HG03460 (cell line): Measurements from ENCODE around the gene LSS.
"Not testable (repeated sequence)": the region's sequence is repeated elsewhere in the genome, so short reads cannot be mapped to it uniquely, and the experiment has no call there.

Experiments
- ATAC-seq: cut with Tn5 transposase; IDR thresholded peaks from one replicate; pipeline ENCODE4 v1.9.1; 2021; ENCODE audit not compliant: unreplicated experiment

LSS gene

DNA sequence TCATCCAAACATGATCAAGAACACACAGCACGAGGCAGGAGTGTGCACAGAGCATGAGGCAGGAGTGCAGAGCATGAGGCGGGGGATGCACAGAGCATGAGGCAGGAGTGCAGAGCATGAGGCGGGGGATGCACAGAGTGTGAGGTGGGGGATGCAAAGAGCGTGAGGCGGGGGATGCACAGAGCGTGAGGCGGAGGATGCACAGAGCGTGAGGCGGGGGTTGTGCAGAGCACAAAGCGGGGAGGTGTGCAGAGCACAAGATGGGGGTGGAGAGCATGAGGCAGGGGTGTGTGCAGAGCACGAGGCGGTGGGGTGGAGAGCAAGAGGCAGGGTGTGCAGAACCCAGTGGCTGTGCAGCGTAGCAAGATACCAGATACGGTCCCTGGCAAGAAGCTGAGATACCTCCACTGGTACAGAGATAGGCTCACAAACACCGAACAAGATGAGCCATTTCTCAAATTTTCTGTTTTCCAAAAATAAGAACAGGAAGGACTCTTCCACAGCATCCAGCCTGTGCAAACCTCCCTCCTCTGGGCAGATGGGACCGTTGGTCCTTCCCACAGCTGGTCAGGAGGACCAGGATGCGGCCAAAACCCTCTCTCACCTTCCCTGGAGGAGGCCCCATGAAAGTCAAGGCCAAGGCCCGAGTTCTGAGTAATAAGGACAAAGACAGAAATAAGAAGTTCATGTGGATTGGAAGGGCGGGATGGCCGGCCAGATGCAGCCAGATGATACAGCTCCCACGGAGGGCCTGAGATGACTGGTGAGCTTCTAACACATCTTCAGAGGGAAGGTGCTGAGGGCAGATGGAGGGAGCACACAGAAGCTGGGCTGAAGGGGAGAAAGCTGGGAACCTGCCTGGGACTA lies 56.3 kb downstream of the LSS start:
- no peak for ATAC-seq

DNA sequence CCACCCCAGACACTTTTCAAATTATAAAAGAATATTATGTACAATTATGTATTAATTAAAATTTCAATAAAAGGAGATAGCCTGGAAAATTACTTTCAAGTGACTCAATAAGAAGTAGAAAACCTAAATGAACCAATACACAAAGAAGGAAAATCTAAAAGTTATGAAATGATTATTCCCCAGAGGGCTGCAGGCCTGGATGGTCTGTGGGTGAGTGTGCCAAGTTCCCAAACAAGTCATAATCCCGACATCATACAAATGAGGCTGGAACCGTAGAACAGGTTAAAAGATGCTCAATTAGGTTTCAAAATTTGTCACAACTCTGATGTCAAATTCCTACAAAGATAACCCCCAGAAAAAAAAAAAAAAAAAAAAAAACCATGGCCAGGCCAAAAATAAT lies 57.0 kb downstream of the LSS start:
- no peak for ATAC-seq

DNA sequence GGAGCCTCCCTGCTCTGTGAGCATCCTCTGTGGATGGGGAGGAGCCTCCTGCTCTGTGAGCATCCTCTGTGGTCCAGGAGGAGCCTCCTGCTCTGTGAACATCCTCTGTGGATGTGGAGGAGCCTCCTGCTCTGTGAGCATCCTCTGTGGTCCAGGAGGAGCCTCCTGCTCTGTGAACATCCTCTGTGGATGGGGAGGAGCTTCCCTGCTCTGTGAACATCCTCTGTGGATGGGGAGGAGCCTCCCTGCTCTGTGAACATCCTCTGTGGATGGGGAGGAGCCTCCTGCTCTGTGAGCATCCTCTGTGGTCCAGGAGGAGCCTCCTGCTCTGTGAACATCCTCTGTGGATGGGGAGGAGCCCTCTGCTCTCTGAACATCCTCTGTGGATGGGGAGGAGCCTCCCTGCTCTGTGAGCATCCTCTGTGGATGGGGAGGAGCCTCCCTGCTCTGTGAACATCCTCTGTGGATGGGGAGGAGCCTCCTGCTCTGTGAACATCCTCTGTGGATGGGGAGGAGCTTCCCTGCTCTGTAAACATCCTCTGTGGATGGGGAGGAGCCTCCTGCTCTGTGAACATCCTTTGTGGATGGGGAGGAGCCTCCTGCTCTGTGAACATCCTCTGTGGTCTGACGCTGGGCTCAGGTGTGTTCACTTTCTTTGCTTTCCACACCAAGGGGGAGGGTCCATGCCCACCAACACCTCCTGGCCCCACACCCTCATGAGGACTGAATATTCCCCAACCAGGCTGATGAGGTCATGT lies 58.0 kb downstream of the LSS start:
- ATAC-seq: not testable (repeated sequence)

DNA sequence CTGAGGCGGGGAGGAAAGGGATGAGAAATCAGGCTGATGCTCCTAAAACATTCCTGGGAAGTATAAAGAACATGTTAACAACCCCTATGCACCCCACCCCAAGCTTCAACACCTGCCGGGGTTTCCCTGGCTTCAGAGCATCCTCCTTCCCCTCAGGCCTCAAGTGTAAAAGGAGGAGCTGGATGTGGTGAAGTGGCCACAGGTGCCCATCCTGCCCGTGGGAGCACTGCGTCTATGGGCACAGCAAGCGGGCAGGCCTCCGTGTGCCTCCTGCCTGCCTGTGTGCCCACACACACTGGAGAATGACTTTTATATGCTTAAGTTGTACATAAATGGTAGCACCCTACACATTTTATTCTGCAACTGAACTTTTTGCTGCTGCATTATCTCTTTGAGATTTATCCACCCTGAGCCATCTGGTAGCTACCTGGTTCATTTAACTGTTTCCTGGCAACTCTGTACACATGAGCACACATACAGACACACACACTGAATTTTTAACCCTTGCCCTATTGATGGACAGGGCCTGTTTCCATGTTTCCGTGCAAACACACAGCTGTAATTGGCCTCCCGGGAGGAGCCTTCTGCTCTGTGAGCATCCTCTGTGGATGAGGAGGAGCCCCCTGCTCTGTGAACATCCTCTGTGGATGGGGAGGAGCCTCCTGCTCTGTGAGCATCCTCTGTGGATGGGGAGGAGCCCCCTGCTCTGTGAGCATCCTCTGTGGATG lies 59.8 kb downstream of the LSS start:
- no peak for ATAC-seq

DNA sequence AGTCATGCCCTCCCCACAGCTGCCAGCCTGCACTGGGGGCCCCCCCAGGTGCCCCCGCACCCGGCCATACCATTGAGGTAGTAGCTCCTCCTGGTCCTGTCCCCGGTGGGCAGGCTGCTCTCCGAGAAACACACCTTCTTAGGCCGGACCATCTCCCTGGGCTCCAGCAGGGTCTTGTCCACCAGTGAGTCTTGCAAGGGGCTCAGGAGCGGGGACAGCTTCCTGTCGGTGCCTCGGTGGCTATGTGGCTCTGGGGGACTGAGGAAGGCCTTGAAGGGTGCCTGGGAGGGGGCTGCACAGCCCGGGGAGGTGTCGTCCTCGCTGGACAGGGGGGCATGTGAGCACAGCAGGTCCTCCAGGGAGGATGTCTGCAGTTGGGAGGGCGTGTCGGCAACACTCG lies 60.3 kb downstream of the LSS start:
- ATAC-seq: no peak

DNA sequence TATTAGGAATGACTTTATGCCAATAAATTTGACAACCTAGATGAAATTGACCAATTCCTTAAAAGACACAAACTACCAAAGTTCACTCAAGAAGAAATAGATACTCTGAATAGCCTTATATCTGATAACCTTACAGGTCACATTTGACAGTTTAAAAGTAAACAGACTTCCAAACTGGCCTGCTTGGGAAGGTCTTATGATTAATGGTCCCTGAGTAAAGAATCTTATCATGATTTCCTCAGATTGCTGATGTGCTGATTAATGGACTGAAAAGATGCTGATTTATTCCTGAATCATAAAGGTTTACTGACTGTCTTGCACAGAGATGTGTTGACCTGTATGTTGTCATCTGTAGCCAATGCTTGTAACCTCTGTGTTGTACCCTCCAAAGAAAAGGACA lies 63.5 kb downstream of the LSS start:
- no peak for ATAC-seq

DNA sequence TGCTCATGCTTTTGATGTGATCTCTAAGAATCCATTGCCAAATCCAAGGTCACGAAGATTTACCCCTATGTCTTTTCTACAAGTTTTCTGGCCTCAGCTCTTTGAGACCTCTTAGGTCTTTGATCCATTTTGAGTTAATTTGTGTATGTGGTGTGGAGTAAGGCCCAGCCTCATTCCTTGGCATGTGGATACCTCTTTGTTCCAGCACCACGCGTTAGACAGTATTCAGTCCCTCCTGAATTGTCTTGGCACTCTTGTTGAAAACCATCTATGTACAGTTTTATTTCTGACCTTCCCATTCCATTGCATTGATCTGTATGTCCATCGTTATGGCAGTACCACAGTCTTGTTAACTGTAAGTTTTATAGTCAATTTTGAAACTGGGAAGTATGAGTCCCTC lies 65.2 kb downstream of the LSS start:
- no peak for ATAC-seq

DNA sequence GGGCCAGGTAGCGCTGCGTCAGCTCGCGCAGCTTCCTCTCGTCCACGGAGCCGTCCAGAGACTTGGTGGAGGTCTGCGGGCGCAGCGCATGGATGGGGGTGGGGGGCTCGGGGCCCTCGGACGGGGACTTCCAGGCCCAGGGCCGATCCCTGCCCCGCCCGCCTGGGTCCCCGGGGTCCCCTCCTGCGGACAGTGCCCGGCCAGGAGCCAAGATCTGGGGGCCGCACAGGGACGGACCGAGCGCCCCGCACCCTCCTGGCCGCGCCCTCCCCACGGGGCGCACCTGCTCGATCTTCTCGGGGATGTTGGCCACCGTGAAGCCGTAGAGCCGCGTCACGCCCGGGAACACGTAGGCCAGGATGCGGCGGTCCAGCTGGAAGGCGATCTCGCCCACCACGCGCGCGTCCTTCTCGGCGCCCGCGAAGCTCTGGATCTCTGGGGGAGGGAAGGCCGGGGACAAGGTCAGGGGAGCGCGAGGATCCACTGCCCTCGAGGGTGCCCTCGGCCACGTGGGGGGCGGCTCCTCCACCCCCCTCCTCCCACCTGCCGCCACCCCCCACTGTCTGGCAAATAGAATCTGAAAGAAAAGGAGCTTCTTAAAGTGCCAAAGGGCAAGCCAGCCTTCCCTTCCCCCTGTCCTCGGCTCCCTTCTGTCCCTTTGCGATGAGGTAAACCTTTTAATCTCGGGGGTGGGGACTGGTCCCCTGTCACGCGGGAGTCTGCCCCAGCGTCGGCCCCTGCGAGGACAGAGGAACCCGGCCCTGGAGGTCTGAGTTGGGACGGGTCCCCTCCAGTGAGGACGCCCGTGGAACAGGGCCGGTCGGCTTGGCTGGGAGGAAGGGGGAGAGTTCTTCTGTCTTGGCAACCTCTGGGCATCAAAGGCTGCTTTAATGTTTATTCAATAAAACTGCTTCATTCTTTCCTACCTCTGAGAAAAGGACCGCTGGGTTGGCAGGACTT lies 66.7 kb downstream of the LSS start:
- no peak for ATAC-seq

DNA sequence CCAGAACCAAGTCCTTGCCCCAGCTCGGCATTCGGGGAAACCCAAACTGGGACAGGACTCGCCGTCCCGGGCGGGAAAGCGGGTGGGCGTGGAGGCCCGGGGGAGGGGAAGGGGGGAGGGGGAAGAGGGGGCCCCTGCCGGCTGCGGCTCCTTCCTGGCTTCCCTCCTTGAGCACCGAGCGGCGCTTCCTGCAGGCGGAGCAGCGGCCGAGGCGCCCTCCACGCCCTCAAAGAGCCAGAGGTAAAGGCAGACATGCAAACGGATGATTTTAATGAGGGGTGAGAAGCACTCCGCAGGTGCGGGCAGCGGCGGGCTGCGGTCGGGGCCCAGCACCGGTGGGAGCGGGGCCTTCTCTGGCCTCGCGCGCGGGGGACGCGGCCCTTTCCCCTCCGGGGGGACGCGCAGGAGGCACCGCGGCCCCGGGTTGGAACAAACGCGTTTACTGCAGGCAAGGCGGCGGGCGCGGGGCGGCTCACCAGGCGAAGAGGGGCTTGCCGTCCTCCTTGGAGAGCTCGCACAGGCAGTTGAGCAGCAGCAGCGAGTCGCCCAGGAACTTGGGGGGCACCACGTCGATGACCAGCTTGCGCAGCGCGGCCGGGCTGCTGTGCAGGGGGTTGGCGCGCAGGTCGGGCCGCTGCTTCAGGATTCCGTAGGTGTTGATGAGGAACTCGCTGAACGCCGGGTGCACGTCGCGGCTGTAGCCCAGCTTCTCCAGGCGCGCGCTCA lies 67.5 kb downstream of the LSS start:
- ATAC-seq: no peak

DNA sequence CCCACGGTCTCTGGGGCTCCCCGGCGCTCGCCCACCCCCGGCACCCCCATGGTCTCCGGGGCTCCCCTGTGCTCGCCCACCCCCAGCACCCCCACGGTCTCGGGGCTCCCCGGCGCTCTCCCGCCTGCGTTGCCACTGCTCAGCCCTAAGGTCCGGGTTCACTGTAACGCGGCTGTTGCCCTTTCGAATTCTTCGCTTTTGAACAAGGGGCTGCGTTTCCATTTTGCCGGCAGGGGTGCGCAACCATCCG lies 68.0 kb downstream of the LSS start:
- no peak for ATAC-seq

DNA sequence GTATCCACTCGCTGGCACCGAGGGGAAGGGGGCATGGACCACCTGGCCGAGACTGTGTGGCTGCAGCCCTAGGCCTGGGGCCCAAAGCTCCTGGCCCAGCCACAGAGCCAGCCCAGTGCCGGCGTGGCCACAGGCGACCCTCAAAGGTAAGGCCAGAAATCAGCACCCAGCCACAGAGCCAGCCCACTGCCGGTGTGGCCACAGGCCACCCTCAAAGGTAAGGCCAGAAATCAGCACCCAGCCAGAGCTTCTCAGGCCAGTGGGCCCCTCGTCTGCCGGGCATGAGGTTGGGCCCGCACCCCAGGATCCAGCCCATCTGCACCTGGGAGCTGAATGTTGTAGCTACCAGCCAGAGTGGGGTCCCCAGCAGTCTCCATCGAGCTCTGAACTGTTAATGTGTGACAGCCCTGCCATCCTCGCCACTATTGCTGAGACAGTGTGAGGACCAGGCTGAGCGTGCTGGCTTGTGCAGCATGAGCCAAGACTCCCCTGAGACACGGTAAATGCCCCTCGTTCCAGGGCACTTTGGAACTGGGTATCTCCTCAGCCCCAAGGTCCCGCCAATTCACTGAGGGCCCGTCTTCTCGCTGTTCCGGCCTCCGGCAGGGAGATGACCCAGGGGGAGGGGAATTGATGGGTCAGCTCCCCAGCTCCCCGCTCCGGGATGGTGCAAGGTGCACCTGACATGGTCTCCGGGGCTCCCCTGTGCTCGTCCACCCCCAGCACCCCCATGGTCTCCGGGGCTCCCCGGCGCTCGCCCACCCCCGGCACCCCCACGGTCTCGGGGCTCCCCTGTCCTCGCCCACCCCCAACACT lies 68.5 kb downstream of the LSS start:
- no peak for ATAC-seq

DNA sequence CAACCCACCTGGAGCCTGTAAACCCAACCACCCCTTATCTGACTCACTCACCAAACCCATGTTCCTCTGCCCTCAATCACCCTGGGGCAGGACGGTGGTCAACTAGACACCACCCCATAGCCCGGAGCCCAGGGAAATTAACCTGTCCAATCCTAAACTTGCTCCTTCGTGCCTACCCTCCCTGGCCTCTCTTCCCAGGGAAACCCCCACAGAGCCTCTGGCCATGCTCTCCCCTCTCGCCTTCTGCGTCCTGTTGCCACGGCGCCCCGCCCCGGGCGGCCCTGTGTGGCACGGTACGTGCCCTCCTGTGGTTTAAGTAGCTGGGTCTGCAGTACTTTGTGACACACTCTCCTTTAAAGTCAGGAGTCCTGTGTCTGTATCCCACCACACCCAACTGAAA lies 69.2 kb downstream of the LSS start:
- ATAC-seq: no peak

DNA sequence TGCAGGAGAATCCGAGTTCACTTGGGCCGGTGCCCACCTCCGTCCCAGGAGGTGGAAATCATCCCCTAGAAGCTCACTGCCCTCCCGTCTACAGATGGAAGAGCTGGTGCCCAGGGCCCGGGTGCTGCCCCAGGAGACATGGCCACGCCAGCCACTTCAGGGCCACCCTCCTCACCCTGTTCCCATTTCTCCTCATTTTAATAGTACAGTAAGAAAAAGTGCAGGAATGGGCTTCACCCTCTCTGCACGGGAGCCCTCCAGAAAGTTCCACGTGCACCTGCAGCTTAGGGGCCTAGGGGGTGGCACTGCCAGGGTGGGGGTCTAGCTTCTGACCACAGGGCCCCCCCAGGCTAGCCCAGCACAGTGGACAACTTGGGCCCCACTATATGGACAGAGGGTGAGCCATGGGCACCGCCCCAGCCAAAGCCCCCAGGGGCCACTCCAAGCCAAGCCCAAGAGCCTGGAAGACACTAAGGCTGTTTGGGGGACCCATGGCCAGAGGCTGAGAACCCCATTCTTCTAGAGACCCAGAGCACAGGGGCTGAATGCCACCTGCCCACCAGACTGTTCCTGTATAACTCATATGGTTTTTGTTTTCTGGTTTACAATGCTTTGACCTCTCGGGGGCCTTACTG lies 69.8 kb downstream of the LSS start:
- ATAC-seq: no peak

DNA sequence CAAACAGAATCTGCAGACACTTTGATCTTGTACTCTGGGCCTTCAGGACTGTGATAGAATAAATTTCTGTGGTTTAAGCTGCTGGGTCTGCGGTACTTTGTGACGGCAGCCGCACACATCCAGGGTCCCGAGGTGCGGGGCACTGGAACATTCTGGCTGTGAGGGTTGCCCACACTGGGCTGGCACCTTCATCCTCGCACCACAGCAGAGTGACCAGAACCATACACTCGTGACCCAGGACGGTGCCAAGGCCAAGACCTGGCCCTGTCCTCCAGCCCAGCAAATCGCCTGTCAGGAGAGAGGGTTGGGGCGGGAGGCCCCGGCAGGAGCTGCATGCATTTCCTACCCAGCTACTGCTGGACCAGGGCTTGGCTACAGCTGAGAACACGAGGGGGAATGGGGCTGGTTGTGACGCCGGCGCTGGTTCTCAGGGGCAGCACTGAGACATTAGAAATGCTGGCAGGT lies 70.6 kb downstream of the LSS start:
- no peak for ATAC-seq

DNA sequence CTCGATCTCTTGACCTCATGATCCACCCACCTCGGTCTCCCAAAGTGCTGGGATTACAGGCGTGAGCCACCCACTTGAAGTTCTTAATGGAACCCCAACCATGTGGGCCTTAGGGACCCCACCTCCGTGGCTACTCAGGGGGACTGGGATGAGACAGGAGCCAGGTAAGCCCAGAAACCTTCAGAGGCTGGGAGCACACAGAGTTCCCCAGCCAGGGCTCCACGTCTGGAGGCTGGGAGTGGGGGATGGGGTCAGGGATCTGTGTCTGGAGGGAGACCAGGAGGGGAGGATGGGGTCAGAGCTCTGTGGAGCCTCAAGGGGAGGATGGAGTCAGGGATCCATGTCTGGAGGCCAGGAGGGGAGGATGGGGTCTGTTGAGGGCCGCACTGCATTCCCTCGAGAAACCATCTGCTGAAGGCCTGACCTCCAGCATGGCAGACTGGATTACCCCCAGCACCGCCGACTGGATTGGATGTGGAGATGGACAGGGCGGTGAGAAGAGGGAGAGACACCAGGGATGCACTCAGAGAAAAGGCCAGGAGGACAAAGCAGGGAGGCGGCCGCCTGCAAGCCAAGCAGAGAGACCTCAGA lies 71.1 kb downstream of the LSS start:
- ATAC-seq: no peak

DNA sequence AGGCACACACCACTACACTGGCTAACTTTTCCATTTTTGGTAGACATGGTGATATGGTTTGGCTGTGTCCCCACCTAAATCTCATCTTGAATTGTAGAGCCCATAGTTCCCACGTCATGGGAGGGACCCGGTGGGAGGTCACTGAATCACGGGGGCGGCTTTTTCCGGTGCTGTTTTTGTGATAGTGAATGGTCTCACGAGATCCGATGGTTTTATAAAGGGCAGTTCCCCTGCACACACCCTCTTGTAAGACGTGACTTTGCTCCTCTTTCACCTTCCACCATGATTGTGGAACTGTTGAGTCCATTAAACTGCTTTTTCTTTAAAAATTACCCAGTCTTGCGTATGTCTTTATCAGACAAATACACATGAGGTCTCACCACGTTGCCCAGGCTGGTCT lies 71.9 kb downstream of the LSS start:
- ATAC-seq: no peak

DNA sequence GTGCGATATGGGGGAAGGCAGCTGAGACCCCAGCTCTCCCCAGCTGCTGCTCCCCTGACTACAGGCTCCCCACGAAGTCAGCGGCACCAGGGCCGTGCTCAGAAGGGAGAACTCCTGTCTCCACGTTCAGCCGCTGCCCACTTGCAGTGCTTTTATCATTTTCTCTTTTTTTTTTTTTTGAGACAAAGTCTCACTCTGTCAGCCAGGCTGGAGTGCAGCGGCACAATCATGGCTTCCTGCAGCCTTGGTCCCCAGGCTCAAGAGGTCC lies 72.3 kb downstream of the LSS start:
- ATAC-seq: no peak

DNA sequence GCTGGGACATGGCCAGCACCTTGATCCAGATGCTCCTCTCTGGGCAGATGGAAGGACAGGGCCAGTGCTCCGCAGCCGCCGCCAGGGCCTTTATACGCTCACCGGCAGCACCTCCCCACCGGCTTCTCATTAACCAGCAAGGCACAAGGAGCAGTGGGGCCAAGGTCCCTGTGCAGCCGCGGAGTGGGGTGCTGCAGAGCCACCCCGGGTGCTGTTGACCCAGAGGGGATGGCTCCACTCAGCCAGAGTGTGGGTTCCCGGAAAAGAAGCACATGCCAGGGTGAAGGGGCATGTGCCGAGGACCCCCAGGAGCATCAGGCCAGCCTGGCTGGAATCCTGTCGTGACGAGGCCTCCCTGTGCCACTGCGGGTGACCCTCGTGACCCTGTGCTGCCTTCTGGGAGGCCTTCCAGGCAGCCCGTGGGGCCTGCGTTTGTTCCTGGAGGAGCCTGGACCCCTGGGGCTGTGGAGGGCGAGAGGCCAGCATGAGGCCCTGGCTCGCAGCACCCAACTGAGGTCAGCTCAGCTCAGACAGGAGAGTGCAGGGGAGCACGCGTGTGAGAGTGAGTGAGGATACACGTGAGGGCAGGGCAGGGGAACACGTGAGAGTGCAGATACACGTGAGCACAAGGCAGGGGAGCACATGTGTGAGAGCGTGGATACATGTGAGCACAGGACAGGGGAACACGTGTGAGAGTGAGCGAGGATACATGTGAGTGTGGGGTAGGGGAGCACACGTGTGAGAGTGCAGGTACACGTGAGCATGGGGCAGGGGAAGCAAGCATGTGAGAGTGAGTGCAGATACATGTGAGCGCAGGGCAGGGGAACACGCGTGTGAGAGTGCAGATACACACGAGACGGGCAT lies 72.8 kb downstream of the LSS start, which contains the start of gene FTCD:
FTCD (minus strand) TSS at position 66 of the 864 bp plus-strand sequence; CDS start at position 10, 56 bp downstream.
- ATAC-seq: no peak
